Stimulated activated CD4-positive, alpha-beta T cell treated with anti-CD3 and anti-CD28 coated beads, Interleukin-1b, Interleukin-23, amount 100 ng/mL, for 1 hour (primary cell): ENCODE results near the gene PIM1.
"Not testable (repeated sequence)": the region's sequence is repeated elsewhere in the genome, so short reads cannot be mapped to it uniquely, and the experiment has no call there.

Experiments
- DNase-seq, 2 donors: peaks; one replicate each; pipeline ENCODE4 v3.0.0-alpha.2; 2020; ENCODE audit warnings: low read depth in 2 of 2

The PIM1 gene

DNA sequence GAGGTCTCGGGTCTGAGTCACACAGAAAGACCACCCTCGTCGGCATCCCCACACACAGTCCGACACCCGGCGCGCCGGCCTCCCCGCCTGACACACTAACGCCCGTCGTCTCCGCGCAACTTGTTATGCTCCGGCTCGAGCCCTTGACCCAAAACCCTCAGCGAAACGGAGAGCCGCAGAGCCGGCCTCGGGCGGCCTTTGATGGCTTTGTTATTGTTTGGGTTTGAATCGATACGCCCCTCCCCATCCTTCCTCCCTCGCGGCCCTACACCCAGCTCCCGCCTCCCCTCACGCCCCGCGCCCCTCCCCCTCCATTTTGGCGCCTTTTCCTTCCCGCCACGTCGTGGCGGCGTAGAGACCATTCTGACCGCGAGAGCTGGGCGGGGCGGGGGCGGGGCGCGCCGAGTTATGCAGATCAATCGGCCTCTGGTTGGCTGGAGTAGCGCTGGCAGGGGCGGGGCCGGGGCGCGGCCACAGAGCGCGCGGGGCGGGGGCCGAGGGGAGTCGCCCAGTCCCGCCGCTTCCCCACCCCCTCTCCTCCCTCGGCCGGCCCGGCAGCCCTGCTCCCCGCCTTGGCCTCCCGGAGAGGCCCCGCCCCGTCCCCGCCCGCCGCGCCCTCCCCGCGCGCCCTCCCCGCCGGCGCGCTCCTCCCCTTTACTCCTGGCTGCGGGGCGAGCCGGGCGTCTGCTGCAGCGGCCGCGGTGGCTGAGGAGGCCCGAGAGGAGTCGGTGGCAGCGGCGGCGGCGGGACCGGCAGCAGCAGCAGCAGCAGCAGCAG is at the start of gene PIM1:
TSS of gene PIM1 (plus strand) at position 657 of the 777 bp plus-strand sequence. CDS start 424 bp downstream, outside the sequence.
- DNase-seq: peak; percentile 99 to 100

DNA sequence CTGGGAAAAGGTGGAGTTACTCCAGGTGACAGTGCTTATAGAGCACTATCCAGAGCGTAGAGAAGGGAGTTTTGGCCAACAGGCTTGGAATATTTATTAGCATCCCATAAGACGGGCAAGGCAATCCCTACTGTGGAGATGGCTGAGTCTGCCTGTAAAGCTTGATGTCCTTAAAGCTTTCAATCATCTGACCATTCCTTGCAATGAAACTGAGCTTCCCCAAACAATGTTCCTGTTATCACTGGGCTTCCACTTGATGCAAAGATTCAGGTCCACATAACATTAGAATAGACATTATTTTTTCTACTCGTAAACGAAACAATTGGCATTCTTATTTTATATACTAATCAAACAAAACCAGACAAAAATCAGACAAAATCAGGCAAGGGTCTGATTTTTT is 48.4 kb upstream of the PIM1 start:
- no peak for DNase-seq

DNA sequence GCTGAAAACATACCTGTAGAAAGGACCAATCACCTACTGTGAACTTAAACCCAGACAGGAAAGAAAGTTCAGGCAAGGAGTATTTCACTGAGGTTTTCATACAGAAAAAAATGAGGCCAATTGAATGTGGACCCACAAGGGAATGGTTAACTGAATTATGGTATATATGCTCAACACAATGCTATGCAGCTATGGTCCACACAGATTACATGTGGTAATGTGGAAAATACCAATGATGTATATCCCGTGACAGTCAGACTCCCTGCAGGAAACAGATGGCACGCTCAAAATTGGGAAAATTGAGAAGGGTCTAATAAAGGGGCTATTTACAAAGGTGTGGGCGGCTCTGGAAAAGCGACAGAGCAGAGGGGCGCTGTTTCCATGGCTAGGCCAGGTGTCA is 47.1 kb upstream of the PIM1 start:
- no peak for DNase-seq

DNA sequence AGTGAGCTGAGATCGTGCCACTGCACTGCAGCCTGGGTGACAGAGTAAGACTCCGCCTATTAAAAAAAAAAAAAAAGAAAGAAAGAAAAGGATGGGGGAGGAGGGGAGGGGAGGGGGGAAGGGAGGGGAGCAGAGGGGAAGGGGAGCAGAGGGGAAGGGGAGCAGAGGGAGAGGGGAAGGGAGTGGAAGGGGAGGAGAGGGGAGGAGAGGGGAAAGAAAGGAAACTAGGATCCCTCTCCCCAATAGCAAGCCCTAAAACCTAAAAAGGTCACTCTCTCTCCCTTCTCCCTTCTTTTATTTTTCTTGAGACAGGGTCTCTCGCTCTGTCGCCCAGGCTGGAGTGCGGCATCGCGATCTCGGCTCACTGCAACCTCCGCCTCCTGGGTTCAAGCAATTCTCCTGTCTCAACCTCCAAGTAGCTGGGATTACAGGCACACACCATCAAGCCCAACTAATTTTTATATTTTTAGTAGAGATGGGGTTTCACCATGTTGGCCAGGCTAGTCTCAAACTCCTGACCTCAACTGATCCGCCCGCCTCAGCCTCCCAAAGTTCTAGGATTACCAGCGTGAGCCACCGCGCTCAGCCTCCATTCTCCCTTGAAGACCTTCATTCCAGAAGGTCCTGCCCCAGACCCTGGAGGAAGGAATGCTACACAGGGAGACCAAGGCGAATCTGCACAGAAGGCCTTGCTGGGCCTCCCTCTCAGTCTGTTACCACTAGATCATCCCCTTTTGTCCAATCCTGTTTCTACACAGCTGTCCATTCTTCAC is 45.8 kb upstream of the PIM1 start:
- no peak for DNase-seq

DNA sequence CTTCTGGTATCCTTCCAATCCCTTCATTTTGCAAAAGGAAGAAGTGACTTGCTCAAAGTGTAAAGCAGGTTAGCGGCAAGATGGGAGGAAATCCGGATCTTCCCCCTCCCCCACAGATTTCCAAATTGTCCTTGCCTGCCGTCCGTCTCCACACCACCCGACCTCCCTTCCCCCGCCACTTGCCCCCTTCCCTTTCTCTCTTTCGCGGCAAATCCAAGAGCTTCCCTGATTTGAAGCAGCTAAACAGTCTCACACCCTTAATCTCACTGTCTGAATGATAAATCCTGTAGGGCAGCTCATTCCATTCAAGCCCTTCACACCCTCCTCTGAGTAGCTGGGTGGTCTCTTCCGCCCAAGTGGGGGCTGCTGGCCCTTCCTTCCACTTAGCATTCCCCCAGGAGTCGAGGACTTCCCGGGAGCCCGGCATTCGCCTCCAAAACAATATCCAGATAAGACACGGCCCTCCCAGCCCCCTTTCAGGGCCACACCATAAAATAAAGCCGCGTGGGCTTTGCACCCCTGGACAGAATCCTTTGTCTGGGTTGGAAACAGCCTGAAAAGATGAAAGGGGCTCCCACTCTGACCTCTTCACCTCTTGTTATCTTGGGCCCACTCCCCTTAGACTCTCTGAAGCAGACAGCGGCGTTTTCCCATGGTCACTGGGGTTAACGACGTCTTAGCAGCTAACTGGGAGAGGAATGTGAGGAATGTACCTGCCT is 44.0 kb upstream of the PIM1 start:
- DNase-seq: no peak

DNA sequence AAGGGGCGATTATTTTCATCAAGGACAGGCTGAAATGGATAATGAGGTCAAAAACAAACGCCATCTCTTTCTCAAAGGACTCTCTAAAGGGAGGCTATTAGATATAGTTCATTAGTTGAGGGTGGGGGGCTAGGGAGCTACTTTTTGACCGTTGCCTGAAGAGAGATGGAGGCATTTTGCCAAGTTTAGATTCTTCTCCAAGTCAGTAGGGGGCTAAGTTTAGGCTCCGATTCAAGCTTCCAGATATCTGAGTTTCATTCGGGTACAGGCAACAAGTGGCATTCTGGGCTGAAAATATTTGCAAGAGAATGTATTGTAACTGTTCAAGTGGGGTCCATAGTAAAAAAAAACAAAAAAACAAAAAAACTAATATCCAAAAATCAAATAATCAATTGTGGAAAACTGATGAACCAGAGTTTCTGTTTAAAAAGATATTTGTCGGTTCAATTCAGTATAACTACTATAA is 43.4 kb upstream of the PIM1 start:
- no peak for DNase-seq

DNA sequence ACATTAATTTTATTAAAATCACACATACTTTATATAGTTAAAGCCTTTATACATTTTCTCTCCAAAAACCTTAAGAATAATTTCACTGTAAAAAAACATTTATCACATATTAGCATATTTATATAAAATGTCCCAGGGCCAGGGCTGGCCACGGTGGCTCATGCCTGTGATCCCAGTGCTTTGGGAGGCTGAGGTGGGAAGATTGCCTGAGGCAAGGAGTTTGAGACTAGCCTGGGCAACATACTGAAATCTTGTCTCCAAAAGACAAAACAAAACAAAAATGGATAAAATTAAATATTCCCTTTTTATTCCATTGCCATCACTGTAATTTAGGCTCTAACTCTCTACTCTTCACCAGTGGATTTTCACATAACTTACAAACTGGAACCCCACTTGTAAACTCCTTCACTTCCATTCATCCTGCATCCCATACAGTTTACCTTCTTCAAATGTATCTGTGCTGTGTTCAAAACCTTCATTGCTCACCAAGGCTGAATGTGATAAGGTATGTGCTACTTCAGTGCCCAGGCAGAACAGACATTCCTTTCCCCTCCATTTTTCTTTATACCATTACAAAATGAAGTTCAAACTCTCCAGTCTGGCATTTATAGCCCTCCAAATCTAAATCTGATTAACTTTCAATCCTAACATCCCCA is 42.9 kb upstream of the PIM1 start:
- no peak for DNase-seq

DNA sequence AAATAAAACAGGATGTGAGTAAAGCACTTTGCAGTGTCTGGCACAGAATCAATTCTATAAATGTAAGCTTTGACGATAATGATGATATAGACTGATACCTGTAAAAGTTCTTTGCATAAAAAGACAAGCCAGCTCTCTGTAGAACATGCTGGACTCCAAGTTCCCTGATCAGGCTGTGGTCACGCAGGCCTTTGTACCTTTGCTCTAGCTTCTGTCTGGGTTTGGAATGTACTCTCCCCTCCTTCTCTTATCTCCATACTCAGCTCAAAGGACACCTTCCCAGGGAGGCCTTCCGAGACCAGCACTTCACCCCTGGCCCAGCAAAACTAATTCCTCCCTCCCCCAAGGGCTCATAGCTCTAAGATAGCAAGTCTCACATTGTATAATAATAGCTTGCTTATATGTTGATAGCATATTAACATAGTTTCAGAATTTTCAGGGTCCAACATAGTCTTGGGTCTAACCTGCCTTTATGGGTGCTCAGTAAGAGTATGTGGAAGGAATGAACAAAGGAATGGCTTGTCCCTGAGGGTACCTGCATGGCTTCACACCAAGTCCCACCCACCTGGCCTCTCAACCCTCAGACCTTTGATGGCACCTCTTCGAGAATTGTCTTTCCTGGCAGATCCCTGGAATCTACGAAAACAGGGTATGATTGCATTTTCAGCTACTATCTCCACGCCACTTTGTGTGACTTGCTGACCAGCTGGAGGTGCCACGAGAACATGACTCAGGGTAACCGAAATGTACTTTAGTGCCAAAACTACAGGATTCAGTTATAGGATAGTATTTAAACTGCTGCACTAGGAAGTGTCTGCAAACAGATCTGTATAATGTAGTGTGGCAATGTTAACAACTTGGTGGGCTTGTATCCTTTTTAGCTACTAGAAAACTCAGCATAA is 41.7 kb upstream of the PIM1 start:
- DNase-seq: no peak

DNA sequence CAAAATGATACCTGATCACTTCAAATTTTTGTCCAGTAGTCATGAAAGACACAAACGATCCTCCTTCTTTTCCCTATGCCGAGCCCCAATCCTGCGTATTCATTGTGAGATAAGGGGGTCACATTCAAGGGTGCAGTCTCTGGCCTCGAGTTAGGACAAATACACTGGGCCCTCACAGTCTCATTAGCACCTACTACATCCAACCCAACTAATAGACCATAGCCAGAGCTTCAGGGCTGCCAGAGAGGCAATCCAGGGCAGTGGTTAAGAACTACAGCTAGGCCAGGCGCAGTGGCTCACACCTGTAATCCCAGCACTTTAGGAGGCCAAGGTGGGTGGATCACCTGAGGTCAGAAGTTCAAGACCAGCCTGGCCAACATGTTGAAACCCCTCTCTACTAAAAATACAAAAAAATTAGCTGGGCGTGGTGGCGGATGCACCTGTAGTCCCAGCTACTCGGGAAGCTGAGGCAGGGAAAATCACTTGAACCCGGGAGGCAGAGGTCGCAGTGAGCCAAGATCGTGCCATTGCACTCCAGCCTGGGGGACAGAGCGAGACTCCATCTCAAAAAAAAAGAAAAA is 41.0 kb upstream of the PIM1 start:
- not testable (repeated sequence) for DNase-seq

DNA sequence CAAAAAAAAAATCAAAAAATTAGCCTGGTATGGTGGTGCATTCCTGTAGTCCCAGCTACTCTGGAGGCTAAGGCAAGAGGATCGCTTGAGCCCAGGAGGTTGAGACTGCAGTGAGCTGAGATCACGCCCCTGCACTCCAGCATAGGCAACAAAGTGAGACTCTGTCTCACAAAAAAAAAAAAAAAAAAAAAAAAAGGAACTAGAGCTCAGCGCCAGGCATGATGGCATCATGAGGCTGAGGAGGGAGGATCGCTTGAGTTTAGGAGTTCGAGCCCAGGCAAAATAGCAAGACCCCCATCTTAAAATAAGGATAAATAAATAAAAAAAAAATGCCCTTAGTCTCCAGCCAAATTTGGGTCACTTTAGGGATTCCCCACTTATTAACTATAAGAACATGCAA is 40.4 kb upstream of the PIM1 start:
- DNase-seq: no peak

DNA sequence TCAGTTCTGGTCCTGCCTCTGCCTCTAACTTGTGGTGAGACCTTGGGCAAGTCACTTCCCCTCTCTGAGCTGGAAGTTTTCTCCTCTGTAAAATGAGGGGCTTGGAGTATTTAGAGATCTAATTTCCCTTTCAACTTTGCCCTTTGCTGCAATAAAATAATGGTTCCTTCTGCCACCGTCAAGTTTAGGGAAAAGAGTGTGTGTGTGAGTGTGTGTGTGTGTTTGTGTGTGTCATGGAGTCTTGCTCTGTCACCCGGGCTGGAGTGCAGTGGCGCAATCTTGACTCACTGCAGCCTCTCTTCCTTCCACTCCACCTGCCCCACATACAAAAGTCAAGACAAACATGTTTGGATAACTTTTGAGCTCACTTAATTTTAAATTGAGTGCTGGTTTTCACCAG is 39.2 kb upstream of the PIM1 start:
- no peak for DNase-seq

DNA sequence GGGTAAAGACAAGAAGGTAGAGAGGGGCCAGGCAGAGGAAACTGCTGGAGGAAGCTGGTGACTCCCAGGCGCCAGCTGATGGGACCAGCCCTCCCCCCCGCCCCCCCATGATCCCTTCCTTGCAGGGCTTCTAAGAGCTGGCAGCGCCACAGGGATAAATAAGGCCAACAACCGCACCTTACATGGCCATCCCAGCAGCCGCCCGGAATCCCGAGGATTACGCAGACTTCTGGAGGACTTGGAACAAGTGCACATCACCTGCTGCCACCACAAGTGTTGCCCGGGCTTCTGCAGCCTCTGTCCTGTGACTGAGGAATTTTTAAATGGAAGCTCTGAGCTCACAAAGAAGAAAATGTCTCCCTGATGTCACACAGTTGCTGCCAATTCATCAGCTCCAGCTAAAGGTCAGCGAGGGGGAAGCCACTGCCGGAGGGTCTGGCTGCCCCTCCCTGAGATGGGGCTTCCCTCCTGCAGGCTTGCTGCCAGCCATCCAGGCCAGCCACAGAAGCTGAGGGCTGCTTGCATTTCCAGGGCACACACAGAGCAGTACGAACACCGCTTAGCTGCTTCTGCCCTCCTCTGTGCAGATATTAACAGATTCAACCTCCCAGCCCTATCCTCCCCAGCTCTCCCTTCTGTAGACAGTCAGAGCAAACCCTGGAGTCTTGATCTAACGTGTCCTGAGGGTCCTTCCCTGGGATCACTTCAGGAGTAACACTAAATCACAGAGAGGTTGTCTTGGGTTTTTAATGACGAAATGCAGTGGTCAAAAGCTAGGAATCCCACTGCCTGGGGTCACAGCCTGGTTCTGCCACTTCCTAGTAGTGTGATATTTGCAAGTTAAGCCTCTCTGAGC is 38.6 kb upstream of the PIM1 start:
- no peak for DNase-seq

DNA sequence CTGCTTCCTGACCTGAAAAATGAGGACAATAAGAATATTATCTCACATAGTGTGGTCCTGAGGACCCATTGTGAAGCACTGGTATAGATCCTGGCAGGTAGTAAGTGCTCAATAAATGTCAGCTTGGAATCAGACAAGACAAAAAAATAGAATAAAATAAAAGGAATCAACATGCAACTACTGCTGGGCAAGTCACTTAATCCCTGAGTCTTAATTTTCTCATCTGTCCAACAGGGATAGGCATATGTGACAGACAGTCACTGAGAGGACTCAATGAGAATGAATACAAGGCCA is 38.0 kb upstream of the PIM1 start:
- no peak for DNase-seq

DNA sequence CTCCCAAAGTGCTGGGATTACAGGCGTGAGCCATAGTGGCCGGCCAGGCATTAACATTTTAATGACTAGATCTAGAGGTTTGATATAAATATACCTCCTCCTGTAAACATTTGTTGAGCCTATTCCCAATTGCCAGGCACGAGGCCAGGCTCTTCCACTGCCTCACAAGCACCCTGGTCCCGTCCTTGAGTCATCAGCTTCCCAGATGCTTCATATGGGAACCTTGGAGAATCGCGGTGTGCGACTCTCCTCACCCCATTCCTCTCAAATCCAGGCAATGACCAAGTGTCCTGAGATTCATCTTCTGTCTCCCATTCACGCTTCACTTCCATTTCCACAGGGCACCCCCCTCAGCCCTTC is 35.9 kb upstream of the PIM1 start:
- no peak for DNase-seq

DNA sequence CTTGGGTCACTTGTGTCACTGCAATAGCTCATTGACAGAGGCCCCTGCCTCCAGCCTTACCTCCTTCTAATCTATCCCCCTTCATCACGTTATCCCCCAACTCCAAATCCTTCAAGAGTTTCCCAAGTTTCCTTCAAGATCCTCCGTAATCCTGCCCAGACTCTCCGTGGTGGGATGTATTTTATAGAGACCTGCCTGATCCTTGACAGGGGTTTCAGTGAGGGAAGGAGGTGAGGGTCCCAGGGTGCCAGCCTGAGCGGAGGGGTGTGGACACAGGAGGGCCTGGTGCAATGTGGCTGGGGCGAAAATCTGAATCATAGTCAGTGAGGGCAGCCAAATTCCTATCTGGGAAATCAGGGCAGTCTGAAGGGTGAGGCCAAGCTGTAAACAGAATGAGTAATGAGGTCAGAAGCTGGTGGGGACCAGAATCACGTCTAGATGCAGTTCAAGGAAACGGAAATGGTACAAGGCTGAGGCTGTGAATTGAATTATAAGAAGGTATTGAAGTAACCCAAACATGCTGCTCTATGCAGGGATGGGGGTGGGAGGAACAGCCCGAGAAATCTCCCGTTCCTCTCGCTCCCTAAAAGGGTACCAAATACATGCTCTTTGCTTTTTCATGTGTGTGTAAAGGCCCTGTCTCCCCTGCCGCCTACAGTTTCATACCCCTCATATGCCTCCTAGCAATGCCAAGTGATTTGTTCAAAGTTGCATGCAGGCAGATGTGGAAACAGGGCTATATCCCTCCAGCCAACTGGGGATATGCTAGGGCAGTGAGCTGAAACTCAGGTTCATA is 35.4 kb upstream of the PIM1 start:
- no peak for DNase-seq

DNA sequence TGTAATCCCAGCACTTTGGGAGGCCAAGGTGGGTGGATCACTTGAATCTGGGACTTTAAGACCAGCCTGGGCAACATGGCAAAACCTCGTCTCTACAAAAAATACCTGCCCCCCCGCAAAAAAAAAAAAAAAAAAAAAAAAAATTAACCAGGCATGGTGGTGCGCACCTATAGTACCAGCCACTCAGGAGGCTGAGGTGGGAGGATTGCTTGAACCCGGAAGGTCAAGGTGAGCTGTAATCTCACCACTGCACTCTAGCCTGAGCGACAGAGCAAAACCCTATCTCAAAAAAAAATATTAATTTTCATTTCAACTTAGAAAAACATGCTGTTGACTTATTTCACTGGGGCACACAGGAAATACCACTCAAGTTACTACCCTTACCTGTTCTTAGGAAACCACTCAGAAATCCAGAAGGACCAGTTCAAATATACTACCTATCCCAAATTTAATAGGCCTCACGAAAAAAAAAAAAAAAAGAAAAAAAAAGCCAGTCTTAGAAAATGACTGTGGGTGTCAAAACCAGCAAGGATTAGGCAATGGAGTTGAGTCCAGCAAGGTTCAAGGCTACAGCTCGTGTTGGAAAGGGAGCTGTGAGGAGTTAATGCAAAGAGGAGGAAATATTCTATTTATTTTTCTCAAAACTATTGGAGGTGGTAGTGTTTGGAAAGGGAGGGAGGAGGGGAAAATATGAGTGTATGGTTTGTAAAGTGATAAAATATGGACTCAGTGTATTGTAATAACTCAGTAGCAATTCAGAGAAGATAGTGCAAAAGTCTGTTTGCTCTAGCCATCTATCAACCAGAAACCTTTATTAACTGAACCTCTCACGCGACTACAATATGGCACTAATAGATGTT is 33.9 kb upstream of the PIM1 start:
- no peak for DNase-seq

DNA sequence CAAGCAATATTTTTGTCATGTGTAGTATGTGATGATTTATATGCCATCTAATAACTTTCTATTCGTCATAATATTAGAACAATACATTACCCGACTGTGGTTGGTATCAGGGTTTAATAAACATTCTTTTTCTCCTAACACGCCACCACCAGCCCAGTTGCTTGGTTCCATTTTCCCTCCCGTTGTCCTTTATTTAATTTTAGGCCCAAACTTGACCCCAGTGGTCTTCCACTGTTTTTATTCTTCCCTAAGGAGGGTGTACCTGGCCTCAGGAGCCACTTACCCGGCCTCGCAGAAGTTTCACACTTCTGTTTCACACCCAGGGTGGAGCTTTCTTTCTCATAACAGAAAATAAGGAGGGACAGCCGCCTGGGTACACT is 33.1 kb upstream of the PIM1 start:
- no peak for DNase-seq
